ENCODE measurements around the gene SLC25A28.

SLC25A28 gene

DNA sequence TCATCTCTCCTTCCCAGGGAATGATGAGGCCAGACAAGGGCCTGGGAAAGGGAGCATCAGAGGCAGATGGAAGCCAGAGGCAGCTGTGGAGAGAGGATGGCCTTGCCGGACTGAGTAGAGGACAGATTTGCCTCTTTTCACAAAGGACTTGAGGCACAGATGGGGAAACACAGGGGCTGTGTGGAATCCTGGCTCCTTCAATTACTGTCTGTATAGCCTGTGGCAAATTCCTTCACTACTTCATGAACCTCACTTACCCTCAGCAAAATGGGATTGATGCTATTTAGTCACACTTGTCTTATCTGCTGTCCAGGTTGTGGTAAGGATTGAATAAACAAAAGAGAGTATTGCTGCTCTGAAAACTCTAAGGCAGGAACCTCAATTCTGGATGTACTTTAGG lies 40.3 kb downstream of the SLC25A28 start:
- DNase-seq = no peak

- DNase-seq = no peak
Observed at GRCh38 chr10:99573790-99574189, 46.4 kb downstream of the SLC25A28 start.

DNA sequence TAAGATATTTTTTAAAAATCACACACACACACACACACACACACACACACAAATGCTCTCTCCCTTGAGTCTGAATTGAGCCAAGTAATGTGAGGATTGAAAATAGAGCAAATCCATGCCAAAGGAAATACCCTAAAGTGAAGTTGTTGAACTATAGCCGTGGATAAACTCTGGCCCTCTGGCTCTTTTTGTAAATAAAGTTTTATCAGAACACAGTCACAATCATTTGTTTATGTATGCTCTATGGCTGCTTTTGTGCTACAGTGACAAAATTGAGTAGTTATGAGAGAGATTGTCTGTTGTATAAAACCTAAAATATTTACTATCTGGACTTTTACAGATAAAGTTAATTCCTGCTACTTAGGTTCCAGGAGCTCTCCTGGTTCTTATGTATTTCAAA lies 48.4 kb downstream of the SLC25A28 start:
- DNase-seq = no peak

DNA sequence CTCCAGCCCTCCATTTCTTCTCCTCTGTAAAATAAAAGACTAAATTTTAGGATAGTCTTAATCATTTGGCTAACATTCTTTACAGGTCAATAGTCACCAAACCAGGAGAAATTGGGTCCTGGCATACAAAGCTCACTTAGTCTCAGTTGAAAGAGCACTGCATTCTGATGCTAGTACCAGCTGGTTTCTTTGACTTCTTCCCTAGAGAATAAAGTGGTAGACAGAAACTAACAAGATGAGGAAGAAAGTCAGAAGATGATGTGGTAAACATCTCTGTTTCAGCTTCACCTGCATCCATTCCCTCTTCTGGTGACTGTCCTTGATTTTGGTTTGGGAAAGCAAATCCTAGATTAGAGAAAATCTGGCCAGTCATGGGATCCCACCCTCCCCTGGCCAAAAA lies 50.3 kb downstream of the SLC25A28 start:
- no peak for DNase-seq

- no peak for DNase-seq
Observed at GRCh38 chr10:99569253-99569939, 50.8 kb downstream of the SLC25A28 start.

GRCh38 chr10:99565166-99565565 lies 55.1 kb downstream of the SLC25A28 start:
- DNase-seq = no peak

DNA sequence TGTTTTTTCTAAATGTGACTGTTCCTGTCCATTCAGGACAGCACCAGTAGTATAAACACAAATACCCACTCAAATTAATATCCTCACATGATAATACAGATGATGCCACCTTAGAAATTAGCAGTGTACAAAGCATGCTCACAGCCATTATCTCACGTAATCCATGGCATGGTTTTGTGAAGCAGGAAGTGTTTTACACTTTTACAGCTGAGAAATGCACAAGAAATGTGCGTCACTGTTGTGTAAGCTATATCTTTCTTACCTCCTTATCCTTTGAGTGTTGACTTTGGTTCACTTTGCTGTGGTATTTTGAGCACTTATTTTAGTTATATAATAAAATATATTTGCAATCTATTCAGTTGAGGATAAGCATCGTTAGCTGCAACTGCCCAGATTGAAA lies 55.9 kb downstream of the SLC25A28 start:
- no peak for DNase-seq

DNA sequence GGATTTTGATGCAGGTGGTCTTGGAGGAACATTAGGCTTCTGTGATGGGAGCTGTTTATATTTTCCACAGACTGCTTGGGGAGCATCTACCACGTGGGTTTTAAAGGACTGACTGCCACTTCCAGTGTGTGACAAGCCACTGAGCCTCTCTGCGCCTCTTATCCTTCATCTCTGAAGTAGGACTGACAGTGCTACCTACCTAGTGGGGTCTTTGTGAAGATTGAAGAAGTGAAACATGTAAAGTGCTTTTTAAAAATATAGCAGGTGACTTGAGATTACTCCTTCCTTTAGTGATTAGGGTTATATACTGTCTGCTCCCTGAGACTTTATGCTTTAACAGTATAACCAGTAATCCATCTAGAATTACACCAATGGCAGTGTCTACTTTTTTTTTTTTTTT lies 57.6 kb downstream of the SLC25A28 start:
- DNase-seq = no peak
